ENCODE measurements around the gene MIDN. TPM values are rescaled to one million over a fixed set of nuclear protein-coding genes. Genes with fewer than 3 reads are reported as not detected.

The MIDN gene
- total and polyA plus RNA-seq, 2 of the 4 experiments (the other 2 are of a cell fraction) = 2.5 to 26.0 TPM

- peak overlapping the region; percentile 5; the same call in 1 of the 2 replicates for H2AK5ac ChIP-seq (ENCODE audit: low read depth, low read length)
- H3K27ac ChIP-seq (ENCODE audit: insufficient read depth, low read length) = no peak overlapping the region
- no peak overlapping the region for H3K4me3 ChIP-seq (ENCODE audit: insufficient read depth, low read depth, low read length)
- in situ Hi-C loops (cut with MboI; ENCODE audit: low sequenced_read_pairs) (no loop called here), intact Hi-C loops (cut with micrococcal nuclease) (no loop called here), dilution Hi-C loops (cut with HindIII; ENCODE audit: low sequenced_read_pairs, unreplicated experiment) (no loop called here)
- no peak overlapping the region for H2BK120ac ChIP-seq (ENCODE audit: low read depth, low read length)
- no peak overlapping the region for H4K8ac ChIP-seq (ENCODE audit: low read depth in 2 of 2, low read length in 2 of 2)
- H3K9me1 ChIP-seq (ENCODE audit: insufficient read depth, low read length) = peaks cover 15% of the 10 kb centered on the region
- 93% methylated on average over 7 of the region's 15 CpGs; no CpG with 5 or more reads in 1 of the 2 experiments for WGBS, 2 experiments (ENCODE audit: extremely low coverage in 2 of 2, insufficient read length in 1 of 2)
- DNase-seq (no peak), ATAC-seq (ENCODE audit: low read depth) (no peak)
- no peaks in the 10 kb centered on the region for H3K9me3 ChIP-seq (ENCODE audit: control insufficient read depth, insufficient read depth, low read length)
- H3K4ac ChIP-seq (ENCODE audit: low read depth, low read length) = no peak overlapping the region
- H4K91ac ChIP-seq (ENCODE audit: insufficient read depth, low read depth, low read length) = no peak overlapping the region
- H3K79me1 ChIP-seq (ENCODE audit: low read depth in 1 of 2, low read length in 2 of 2) = peaks cover 18 to 77% of the 10 kb centered on the region in 2 experiments; a peak in 3 of 4 replicates
- no peak overlapping the region for H4K5ac ChIP-seq (ENCODE audit: low read depth, low read length)
- no TSS peak for BruUV-seq (replicated peaks)
- H3K56ac ChIP-seq (ENCODE audit: extremely low read depth, insufficient read depth, low read length) = no peak overlapping the region
- no peak overlapping the region for H3K23ac ChIP-seq (ENCODE audit: low read depth, low read length)
- CTCF ChIA-PET = interaction anchor here (0.6 kb wide), 1 partner anchor 18 kb away, joined by 4 read pairs; no protein-coding TSS in a partner anchor
- H2AK9ac ChIP-seq (replicated peaks; ENCODE audit: low read depth, low read length, poor library complexity) = no peak overlapping the region
- H3K9ac ChIP-seq (ENCODE audit: low read depth, low read length) = no peak overlapping the region
- peaks cover 57% of the 10 kb centered on the region for H4K20me1 ChIP-seq (ENCODE audit: insufficient read depth, low read length)
- POLR2A ChIA-PET (ENCODE audit: unreplicated experiment) = no interaction called here
- H2BK15ac ChIP-seq (ENCODE audit: low read depth, low read length) = no peak overlapping the region
- peaks cover 27% of the 10 kb centered on the region; the same call in 1 of the 2 replicates for H3K36me3 ChIP-seq (ENCODE audit: control insufficient read depth, insufficient read depth, low read length)
- peaks cover 18% of the 10 kb centered on the region for H3K4me1 ChIP-seq (ENCODE audit: control insufficient read depth, insufficient read depth, low read length)
- no peak overlapping the region for H3K18ac ChIP-seq (ENCODE audit: low read depth, low read length)
- TF ChIP-seq RCOR1 (IDR thresholded peaks at IDR 0.05; ENCODE audit: insufficient replicate concordance, low read length) (no peak), MAZ (IDR thresholded peaks at IDR 0.05; ENCODE audit: borderline replicate concordance, low read depth, low read length) (no peak), ELK1 (IDR thresholded peaks at IDR 0.05; ENCODE audit: borderline replicate concordance, low read depth, low read length) (no peak), NFE2L2 (IDR thresholded peaks at IDR 0.05; ENCODE audit: low read depth, low read length) (no peak), RFX5 (IDR thresholded peaks at IDR 0.05; ENCODE audit: low read depth, low read length) (no peak), BHLHE40 (IDR thresholded peaks at IDR 0.05; ENCODE audit: low read depth, low read length) (no peak), CHD1 (IDR thresholded peaks at IDR 0.05; ENCODE audit: low read depth, low read length) (no peak), POLR2A (IDR thresholded peaks at IDR 0.05; ENCODE audit: low read depth, low read length) (no peak; the same call in 1 of the 2 replicates), MAFK (IDR thresholded peaks at IDR 0.05; ENCODE audit: low read depth, low read length) (no peak), USF2 (IDR thresholded peaks at IDR 0.05; ENCODE audit: low read depth, low read length) (no peak), RAD21 (IDR thresholded peaks at IDR 0.05; ENCODE audit: low read length) (no peak), MXI1 (IDR thresholded peaks at IDR 0.05; ENCODE audit: borderline replicate concordance, low read depth, low read length) (no peak), FOS (IDR thresholded peaks at IDR 0.05; ENCODE audit: low read depth, low read length) (no peak)
- no peak overlapping the region for H2AFZ ChIP-seq (replicated peaks; ENCODE audit: low read length, poor library complexity)
- no peak overlapping the region for H2BK20ac ChIP-seq (ENCODE audit: low read depth, low read length)
- no peak overlapping the region for H2BK5ac ChIP-seq (ENCODE audit: low read depth, low read length, poor library complexity, severe bottlenecking)
- H3K27me3 ChIP-seq (ENCODE audit: control insufficient read depth, insufficient read depth, low read length) = no peaks in the 10 kb centered on the region
- no peak overlapping the region for H3K4me2 ChIP-seq (ENCODE audit: low read depth, low read length)
- no peak overlapping the region for H3K14ac ChIP-seq (replicated peaks; ENCODE audit: low read depth, low read length)
These were observed 31.0 kb upstream of the MIDN start for GRCh38 chr19:1217366-1217765.
